ENCODE measurements around the gene SDHB.

The SDHB gene

DNA sequence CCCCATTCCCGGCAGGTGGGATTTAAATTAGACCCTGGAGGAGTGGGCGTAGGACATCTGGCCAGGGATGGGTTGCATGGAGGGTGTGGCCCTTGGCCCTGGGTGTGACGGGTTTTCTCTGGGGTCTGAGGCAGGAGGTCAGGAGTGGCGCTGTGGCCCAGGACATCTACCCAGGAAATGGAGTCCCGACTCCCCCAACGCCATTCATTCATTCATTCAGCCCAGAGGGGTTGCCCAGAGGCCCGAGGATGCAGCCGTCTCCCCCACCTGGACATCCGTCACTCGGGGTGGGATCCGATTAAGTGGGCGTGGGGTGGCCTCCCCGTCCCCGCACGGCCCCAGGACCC is 42.8 kb downstream of the SDHB start:
- no peak for DNase-seq

- no peak for DNase-seq
Observed at GRCh38 chr1:17009706-17010105, 44.1 kb downstream of the SDHB start.

- no peak for DNase-seq
Observed at GRCh38 chr1:17008208-17008855, 45.5 kb downstream of the SDHB start.

GRCh38 chr1:17007121-17007520 is 46.7 kb downstream of the SDHB start:
- no peak for DNase-seq

GRCh38 chr1:17005365-17005740 is 48.5 kb downstream of the SDHB start:
- DNase-seq: no peak

DNA sequence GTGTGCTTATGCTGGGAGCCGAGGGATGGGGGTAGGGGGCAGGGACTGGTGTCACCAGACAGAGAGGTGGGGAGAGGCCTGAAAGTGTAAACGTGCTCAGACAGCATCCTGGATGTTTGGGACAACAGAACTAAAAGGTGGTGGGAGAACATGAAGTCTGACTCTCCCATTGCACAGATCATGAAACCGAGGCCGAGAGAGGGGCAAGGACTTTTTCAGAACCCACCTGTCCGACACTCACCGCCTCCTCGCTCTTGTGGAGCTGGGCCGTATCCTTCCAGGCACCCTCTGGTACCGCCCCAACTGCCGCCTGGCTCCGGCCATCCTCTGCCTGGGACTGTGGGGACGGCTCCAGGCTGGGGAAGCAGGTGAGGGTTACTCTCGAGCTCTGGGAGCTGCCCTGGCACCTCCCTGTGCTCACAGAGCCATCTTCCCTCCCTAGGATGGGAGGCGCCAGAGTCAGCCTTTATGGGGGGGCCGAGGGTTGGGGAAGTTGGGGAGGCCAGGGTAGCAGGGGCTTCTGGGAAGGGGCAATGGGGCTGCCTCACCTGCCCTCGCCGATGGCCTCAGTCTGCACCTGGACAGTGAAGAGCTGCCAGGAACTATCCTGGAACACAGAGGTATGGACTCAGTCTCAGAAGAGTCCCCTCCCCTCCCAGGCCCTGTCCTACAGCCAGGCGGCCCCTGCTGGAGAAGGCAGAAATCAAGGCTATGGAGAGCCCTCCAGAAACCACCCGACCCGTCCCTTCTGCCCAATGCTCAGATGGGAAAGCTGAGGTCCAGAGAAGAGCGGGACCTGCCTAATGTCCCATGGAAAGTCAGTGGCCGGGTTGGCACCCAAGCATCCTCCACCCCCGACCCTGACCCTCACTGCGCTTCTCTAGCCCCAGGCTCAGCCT is 49.1 kb downstream of the SDHB start:
- no peak for DNase-seq

DNA sequence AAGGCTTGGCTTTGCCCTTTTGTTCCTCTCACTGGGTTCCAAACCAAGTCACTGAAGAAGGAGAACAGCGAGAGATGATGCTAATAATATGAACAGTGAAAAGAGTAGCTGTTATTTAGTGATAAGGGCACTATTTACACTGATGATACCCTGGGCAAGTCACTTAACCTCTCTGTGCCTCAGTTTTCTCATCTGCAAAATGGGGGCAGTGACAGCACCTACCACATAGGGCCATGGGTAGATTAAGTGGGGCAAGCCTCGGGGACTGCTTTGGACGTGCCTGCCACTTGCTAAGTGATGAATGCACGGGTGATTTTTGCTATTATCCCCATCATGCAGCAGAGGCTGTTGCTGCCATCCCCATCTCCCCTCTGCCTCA is 51.3 kb downstream of the SDHB start:
- no peak for DNase-seq

DNA sequence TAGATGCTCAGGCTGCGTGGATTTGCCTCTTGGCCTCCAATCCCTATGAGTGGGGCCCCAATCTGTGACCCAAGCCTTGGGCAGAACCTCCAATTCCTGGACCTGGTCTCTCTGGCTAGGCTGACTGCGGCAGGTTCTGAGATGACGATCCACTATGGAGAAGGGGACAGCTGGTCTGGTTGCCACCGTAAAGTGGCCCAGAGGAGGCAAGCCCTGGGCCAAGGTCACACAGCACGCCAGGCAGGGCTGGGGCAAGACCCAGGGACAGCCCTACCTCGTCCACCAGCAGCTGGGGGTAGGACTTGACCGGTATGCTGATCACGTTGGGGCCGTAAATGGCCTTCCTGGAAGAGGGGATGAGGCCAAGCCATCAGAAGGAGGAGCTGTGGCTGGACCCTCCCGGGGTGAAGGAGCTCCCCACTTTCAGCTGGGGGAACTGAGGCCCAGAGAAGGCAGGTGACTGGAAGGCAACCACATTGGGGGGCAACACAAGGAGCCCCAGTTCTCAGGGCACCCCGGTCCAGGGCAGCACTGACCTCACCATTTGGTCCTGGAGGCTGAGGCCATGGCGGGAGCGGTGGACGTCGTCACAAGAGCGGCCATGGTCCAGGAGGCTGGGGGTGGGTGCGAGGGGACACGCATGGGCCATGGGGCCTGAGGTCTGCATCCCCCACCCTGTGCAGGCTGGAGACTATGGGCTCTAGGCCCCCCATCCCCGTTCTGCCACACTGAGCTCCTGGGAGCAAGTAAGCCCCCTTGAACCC is 51.9 kb downstream of the SDHB start:
- no peak for DNase-seq

GRCh38 chr1:16999863-17000262 is 54.0 kb downstream of the SDHB start:
- DNase-seq: no peak

GRCh38 chr1:16998589-16998988 is 55.2 kb downstream of the SDHB start:
- DNase-seq: no peak

GRCh38 chr1:16996845-16997244 is 57.0 kb downstream of the SDHB start:
- no peak for DNase-seq

GRCh38 chr1:16993521-16994038 is 60.3 kb downstream of the SDHB start:
- no peak for DNase-seq

- no peak for DNase-seq
Observed at GRCh38 chr1:16992675-16993074, 61.2 kb downstream of the SDHB start.

DNA sequence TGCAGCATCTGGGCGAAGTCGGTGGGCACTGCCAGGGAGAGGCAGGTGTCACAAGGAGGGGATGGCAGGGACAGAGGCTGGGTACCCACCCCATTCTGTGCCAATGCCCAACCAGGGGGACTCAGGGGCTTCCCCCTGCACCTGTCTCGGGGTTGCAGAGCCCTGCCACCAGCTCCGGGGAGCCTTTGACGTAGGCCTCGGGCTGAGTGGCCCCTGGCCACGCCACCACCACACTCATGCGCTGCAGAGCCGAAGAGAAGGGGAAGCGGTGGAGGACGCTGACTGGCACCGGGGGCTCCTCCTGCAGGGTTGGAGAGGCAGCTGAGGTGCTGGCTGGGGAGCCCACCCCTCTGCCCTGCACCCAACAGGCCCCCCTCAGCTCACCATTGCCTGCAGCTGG is 61.7 kb downstream of the SDHB start:
- no peak for DNase-seq

GRCh38 chr1:16991571-16991970 is 62.3 kb downstream of the SDHB start:
- no peak for DNase-seq

DNA sequence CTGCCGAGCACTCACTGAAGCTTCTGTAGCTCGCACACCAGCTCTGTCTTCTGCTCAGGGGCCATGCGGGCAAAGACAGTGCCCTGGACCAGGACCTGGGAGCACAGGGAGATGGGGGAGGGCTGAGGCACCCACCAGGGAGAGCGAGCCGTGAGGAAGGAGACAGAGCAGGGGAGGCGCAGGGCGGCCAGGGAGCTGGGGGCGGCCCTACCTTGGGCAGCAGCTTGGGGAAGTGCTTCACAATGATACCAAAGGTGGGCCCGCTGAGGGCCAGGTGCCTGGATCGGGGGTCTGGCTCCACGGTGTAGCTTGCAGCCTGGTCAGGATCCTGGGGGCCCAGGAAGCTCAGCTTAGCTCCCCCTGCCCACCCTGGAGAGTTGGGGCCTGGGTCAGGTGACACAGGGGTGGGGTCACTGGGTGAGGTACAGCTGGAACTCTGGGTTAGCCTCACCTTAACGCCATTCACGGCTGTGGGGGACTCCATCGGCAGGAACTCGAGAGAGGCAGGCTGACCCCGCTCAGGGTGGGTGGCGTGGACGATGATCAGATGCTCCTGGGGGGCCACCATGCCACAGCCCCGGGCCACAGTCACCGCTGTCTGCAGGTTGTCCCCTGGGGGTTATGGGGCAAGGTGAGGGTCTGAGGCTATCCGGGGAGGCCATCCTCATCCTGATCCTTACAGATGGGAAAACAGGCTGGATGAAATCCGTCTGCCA is 64.0 kb downstream of the SDHB start:
- no peak for DNase-seq

DNA sequence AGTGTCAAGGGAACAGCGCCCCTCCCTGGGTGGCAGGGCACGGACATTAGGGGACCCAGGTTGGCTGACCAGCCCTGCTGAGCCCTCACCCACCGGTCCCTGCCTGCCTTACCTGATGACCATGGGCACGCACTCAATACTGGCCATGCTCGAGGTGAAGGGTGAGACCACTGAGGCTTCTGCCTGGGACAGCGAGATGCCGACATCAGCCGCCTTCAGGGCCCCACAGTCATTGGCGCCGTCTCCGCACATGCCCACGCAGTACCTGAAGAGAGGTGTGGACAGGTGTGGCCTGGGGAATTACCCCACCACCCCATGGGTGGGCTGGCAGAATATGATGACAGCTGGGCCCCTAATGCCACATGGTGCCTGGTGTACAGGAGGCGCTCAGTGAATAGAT is 65.6 kb downstream of the SDHB start:
- DNase-seq: no peak

DNA sequence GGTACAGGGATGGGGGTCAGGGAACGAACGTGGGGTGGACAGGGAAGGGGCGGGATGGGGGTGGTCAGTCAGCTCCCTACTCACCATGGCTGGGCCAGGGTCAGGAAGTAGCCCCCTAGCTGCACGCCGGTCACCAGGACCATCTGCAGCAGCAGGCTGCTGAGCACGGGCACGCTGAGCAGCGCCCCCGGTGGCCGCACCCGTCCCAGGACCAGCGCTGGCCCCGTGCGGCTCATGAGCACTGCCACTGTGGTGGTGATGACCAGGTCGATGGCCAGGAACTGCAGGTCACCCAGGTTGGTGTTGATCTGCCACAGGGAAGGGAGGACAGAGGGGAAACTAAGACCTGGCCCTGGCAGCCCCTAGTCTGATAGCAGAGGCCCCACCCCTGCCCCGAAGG is 66.9 kb downstream of the SDHB start:
- no peak for DNase-seq

DNA sequence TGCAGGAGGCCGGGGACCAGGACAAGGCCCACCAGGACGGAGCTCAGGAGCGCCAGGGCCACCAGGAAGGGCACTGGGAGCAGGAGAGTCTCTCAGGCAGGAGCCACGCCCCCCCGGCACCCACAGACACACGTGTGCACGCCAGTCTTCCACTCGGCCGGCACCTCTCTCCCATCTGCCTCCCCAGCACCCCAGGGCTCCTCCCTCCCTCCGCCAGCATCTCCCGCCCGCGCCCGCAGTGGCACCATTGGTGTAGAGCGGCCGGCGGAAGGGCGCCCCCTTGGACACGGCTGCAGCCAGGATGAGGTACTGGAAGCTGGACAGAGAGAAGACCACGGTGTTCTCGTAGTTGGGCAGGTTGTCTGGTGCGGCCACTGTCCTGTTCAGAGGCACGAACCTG is 67.3 kb downstream of the SDHB start:
- DNase-seq: no peak

DNA sequence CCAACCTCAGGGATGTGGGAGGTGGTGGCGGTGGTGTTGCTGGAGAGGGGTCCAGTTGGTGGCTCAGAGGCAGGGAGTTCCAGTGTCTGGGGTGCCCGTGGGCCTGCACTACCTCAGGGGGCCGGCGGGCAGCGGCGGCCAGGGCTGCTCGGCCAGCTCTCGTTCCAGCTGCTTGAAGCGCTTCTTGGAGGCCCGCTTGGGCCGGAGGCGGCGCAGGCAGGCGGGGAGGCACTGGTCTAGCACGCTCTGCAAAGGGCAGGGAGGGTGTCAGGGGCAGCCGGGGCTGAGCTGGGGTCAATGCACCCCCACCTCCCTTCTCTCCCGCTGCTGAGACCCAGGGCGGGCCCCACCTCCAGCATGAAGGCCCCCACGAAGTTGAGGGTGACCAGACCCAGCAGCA is 67.7 kb downstream of the SDHB start:
- no peak for DNase-seq

GRCh38 chr1:16984717-16985116 is 69.1 kb downstream of the SDHB start:
- DNase-seq: no peak

- DNase-seq: no peak
Observed at GRCh38 chr1:16983649-16984048, 70.2 kb downstream of the SDHB start.

- DNase-seq: no peak
Observed at GRCh38 chr1:16982902-16983301, 70.9 kb downstream of the SDHB start.

Data from activated CD4-positive, alpha-beta T cell treated with anti-CD3 and anti-CD28 coated beads for 1 hour (primary cell).